HUES48 (cell line): ENCODE results near the gene AGBL5.
A peak's percentile ranks its signal among the peaks of the same experiment; 100 is the strongest.

Experiments used
- H3K27ac ChIP-seq: one replicate; pipeline ENCODE4 v1.7.0; 2013; ENCODE audit warnings: low read depth, low read length, inconsistent platforms
- H3K27me3 ChIP-seq: 2 replicates; pipeline ENCODE4 v1.6.1; 2013; ENCODE audit warnings: mild to moderate bottlenecking, low read length; ENCODE audit not compliant: control insufficient read depth, insufficient read depth
- H3K36me3 ChIP-seq: 2 replicates; pipeline ENCODE4 v1.6.1; 2013; ENCODE audit warnings: low read length; ENCODE audit not compliant: control insufficient read depth, insufficient read depth
- H3K4me1 ChIP-seq: 2 replicates; pipeline ENCODE4 v1.6.1; 2013; ENCODE audit warnings: mild to moderate bottlenecking, low read length; ENCODE audit not compliant: control insufficient read depth, insufficient read depth
- H3K4me3 ChIP-seq: 2 replicates; pipeline ENCODE4 v1.5.1; 2013; ENCODE audit warnings: mild to moderate bottlenecking, low read depth, low read length
- H3K9ac ChIP-seq: 2 replicates; pipeline ENCODE4 v1.6.1; 2013; ENCODE audit warnings: mild to moderate bottlenecking, low read depth, low read length, moderate library complexity
- H3K9me3 ChIP-seq: 2 replicates; pipeline ENCODE4 v1.6.1; 2013; ENCODE audit warnings: low read length; ENCODE audit not compliant: control insufficient read depth, insufficient read depth

The AGBL5 gene

DNA sequence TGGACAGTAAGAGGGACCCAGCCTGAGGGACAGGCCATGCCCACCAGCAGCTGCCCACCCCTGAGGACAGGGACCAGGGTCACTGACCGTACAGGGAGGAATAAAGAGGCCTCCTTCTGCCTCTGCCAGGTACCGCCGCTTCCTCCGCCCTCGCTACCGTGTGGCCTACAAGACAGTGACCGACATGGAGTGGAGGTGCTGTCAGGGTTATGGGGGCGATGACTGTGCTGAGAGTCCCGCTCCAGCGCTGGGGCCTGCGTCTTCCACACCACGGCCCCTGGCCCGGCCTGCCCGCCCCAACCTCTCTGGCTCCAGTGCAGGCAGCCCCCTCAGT is 29.1 kb downstream of the AGBL5 start:
- peaks cover 10% of the 10 kb centered on the region for H3K27me3 ChIP-seq
- no peak overlapping the region for H3K27ac ChIP-seq
- peaks cover 15% of the 10 kb centered on the region for H3K4me1 ChIP-seq
- no peaks in the 10 kb centered on the region for H3K36me3 ChIP-seq
- no peaks in the 10 kb centered on the region for H3K9me3 ChIP-seq
- H3K4me3 ChIP-seq, result no peak overlapping the region
- no peak overlapping the region for H3K9ac ChIP-seq

DNA sequence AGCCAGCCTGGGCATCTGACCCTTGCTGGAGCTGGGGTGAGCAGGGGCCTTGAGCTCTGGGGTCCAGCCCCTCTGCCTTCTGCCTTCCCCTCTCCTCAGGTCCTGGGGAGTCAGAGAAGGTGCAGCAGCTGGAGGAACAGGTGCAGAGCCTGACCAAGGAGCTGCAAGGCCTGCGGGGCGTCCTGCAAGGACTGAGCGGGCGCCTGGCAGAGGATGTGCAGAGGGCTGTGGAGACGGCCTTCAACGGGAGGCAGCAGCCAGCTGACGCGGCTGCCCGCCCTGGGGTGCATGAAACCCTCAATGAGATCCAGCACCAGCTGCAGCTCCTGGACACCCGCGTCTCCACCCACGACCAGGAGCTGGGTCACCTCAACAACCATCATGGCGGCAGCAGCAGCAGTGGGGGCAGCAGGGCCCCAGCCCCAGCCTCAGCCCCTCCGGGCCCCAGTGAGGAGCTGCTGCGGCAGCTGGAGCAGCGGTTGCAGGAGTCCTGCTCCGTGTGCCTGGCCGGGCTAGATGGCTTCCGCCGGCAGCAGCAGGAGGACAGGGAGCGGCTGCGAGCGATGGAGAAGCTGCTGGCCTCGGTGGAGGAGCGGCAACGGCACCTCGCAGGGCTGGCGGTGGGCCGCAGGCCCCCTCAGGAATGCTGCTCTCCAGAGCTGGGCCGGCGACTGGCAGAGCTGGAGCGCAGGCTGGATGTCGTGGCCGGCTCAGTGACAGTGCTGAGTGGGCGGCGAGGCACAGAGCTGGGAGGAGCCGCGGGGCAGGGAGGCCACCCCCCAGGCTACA is 30.7 kb downstream of the AGBL5 start:
- H3K36me3 ChIP-seq, result no peaks in the 10 kb centered on the region
- peaks cover 12% of the 10 kb centered on the region for H3K27me3 ChIP-seq
- no peak overlapping the region for H3K4me3 ChIP-seq
- no peak overlapping the region for H3K9ac ChIP-seq
- H3K9me3 ChIP-seq, result no peaks in the 10 kb centered on the region
- H3K4me1 ChIP-seq, result peaks cover 15% of the 10 kb centered on the region
- no peak overlapping the region for H3K27ac ChIP-seq

DNA sequence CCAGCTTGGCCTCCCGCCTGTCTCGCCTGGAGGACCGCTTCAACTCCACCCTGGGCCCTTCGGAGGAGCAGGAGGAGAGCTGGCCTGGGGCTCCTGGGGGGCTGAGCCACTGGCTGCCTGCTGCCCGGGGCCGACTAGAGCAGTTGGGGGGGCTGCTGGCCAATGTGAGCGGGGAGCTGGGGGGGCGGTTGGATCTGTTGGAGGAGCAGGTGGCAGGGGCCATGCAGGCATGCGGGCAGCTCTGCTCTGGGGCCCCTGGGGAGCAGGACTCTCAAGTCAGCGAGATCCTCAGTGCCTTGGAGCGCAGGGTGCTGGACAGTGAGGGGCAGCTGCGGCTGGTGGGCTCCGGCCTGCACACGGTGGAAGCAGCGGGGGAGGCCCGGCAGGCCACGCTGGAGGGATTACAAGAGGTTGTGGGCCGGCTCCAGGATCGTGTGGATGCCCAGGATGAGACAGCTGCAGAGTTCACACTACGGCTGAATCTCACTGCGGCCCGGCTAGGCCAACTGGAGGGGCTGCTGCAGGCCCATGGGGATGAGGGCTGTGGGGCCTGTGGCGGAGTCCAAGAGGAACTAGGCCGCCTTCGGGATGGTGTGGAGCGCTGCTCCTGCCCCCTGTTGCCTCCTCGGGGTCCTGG is 31.4 kb downstream of the AGBL5 start:
- H3K27ac ChIP-seq, result no peak overlapping the region
- H3K4me3 ChIP-seq, result no peak overlapping the region
- H3K4me1 ChIP-seq, result peaks cover 15% of the 10 kb centered on the region
- H3K36me3 ChIP-seq, result no peaks in the 10 kb centered on the region
- H3K27me3 ChIP-seq, result peaks cover 16% of the 10 kb centered on the region
- H3K9me3 ChIP-seq, result no peaks in the 10 kb centered on the region
- no peak overlapping the region for H3K9ac ChIP-seq

DNA sequence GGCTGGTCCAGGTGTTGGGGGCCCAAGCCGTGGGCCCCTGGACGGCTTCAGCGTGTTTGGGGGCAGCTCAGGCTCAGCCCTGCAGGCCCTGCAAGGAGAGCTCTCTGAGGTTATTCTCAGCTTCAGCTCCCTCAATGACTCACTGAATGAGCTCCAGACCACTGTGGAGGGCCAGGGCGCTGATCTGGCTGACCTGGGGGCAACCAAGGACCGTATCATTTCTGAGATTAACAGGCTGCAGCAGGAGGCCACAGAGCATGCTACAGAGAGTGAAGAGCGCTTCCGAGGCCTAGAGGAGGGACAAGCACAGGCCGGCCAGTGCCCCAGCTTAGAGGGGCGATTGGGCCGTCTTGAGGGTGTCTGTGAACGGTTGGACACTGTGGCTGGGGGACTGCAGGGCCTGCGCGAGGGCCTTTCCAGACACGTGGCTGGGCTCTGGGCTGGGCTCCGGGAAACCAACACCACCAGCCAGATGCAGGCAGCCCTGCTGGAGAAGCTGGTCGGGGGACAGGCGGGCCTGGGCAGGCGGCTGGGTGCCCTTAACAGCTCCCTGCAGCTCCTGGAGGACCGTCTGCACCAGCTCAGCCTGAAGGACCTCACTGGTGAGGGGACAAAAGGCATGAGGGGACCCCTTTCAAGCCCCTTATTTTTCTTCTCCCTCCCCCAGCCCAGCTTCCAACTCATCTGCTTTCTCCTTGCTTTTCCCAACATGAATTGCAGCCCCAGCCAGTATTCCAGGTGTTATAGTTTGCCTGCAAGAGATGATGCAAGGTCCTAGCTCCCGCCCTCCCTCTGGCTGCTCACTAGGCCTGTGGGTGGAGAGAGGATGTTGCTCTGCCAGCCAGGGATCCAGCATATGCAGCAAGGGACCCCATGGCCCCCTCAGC is 32.2 kb downstream of the AGBL5 start:
- H3K9ac ChIP-seq, result no peak overlapping the region
- peaks cover 11% of the 10 kb centered on the region for H3K4me1 ChIP-seq
- H3K4me3 ChIP-seq, result no peak overlapping the region
- H3K27me3 ChIP-seq, result peaks cover 16% of the 10 kb centered on the region
- H3K36me3 ChIP-seq, result no peaks in the 10 kb centered on the region
- H3K27ac ChIP-seq, result no peak overlapping the region
- no peaks in the 10 kb centered on the region for H3K9me3 ChIP-seq

DNA sequence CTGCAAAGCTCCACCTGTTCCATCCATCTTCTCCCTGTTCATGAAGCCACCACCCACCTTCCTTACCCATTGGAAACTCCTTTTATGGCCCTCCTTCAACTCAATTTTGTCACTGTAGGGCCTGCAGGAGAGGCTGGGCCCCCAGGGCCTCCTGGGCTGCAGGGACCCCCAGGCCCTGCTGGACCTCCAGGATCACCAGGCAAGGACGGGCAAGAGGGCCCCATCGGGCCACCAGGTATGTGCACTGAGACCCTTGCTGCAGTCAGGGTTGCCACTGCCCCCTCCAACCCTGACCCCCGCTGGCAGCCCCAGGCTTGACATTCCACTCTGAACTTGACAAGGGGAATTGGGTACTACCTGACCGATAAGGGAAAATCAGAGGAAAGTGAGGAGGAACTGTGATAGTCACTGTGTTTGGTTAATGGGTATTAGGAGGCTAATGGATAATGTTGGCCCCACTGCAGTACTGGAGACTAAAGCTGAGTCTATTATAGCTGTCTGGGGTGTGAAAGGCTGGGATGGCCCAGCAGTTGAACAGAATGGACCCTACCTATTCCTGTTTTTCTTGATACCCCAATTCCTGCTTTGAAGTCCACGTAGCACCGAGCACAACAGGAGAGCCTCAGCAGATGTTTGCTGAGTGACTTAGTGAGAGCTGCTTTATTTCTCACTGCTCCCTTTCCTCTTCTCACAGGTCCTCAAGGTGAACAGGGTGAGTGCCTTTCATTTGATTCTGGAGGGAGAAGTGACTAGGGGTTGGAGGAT is 33.0 kb downstream of the AGBL5 start:
- no peaks in the 10 kb centered on the region for H3K36me3 ChIP-seq
- H3K4me3 ChIP-seq, result no peak overlapping the region
- H3K27ac ChIP-seq, result no peak overlapping the region
- no peaks in the 10 kb centered on the region for H3K9me3 ChIP-seq
- peaks cover 8% of the 10 kb centered on the region; the same call in 1 of the 2 replicates for H3K4me1 ChIP-seq
- H3K27me3 ChIP-seq, result peaks cover 16% of the 10 kb centered on the region
- no peak overlapping the region for H3K9ac ChIP-seq

DNA sequence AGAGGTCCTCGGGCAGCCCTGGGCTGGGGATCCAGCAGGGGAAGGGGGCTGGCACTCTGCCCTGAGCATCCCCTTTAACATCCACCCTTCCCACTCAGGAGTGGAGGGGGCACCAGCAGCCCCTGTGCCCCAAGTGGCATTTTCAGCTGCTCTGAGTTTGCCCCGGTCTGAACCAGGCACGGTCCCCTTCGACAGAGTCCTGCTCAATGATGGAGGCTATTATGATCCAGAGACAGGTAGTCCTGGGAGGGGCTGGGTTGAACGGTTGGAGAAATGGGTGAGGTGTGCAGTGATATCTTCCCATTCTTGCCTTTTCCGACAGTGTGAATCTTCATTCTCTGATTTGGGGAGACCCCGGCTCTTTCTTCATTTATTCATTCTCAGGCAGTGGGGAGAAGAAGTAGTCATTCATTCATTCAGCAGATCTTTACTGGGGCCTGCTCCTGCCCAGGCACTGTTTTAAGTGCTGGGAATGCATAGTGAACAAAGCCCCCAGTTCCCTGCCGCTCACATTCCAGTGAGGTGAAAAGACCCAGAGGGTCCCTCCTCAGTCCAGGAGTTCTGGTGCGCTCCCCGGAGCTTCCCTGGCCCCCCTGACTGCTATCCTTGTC is 33.7 kb downstream of the AGBL5 start:
- H3K4me1 ChIP-seq, result peaks cover 8% of the 10 kb centered on the region; the same call in 1 of the 2 replicates
- no peaks in the 10 kb centered on the region for H3K36me3 ChIP-seq
- H3K4me3 ChIP-seq, result peak overlapping the region; percentile 76
- no peak overlapping the region for H3K9ac ChIP-seq
- no peak overlapping the region for H3K27ac ChIP-seq
- H3K27me3 ChIP-seq, result peaks cover 16% of the 10 kb centered on the region
- H3K9me3 ChIP-seq, result no peaks in the 10 kb centered on the region

DNA sequence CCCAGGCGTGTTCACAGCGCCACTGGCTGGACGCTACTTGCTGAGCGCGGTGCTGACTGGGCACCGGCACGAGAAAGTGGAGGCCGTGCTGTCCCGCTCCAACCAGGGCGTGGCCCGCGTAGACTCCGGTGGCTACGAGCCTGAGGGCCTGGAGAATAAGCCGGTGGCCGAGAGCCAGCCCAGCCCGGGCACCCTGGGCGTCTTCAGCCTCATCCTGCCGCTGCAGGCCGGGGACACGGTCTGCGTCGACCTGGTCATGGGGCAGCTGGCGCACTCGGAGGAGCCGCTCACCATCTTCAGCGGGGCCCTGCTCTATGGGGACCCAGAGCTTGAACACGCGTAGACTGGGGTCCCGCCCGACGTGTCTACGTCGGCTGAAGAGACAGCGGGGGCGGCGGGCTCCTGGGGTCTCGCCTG is 34.2 kb downstream of the AGBL5 start:
- Histone ChIP-seq H3K27me3 (peaks cover 16% of the 10 kb centered on the region), H3K4me1 (peaks cover 8% of the 10 kb centered on the region; the same call in 1 of the 2 replicates), H3K4me3 (peak overlapping the region; percentile 76), H3K9ac (peak overlapping the region; percentile 57; the same call in 1 of the 2 replicates), H3K9me3 (no peaks in the 10 kb centered on the region), H3K36me3 (no peaks in the 10 kb centered on the region), H3K27ac (no peak overlapping the region)

DNA sequence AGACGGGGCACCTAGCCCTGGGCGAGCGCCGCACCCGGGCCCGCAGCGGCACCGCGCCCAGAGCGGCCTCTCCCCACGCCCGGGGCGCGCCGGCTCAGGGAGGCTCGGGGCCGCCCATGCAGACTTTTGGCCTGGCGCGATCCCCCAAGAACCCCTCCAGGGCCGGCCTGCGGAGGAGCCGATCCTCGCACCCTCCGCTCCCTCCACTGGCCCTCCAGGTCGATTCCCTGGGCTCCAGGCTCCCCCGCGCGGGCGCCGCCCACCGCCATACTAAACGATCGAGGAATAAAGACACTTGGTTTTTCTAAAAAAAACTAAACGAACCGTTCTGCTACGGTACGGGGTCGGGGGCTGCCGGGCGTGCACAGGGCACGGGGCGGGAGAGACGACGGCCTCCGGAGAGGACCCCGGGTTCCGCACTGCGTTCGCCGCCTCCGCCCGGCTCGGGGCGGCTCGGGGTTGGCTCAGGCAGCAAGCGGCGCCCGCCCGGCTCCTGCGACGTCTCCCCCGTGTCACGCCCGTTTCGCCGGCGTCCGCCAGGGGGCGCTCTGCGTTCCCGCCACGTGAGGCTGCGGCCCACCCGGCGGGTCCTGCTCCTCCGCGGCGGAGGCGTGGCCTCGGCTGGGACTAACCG is 34.7 kb downstream of the AGBL5 start:
- peaks cover 8% of the 10 kb centered on the region; the same call in 1 of the 2 replicates for H3K4me1 ChIP-seq
- peak overlapping the region; percentile 76 for H3K4me3 ChIP-seq
- H3K36me3 ChIP-seq, result no peaks in the 10 kb centered on the region
- peaks cover 16% of the 10 kb centered on the region for H3K27me3 ChIP-seq
- H3K9ac ChIP-seq, result peak overlapping the region; percentile 57; the same call in 1 of the 2 replicates
- H3K9me3 ChIP-seq, result no peaks in the 10 kb centered on the region
- peak overlapping the region; percentile 75 for H3K27ac ChIP-seq

DNA sequence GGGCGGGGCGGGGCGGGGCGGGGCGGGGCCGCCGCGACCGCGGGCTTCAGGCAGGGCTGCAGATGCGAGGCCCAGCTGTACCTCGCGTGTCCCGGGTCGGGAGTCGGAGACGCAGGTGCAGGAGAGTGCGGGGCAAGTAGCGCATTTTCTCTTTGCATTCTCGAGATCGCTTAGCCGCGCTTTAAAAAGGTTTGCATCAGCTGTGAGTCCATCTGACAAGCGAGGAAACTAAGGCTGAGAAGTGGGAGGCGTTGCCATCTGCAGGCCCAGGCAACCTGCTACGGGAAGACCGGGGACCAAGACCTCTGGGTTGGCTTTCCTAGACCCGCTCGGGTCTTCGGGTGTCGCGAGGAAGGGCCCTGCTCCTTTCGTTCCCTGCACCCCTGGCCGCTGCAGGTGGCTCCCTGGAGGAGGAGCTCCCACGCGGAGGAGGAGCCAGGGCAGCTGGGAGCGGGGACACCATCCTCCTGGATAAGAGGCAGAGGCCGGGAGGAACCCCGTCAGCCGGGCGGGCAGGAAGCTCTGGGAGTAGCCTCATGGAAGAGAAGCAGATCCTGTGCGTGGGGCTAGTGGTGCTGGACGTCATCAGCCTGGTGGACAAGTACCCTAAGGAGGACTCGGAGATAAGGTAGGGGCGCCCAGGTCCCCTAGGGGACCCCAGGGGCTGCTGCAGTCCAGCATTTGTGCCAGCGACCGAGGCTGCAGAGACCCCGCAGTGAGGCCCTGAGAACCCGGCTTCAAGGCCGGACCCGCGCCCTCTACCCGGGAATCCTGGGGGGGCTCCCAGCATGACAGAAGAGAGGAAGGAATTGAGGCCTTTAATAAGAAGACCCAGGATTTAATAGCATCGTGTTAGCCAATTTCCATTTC is 35.5 kb downstream of the AGBL5 start, which contains the start of gene KHK:
KHK (plus strand) TSS at position 49 of the 870 bp plus-strand sequence; CDS start at position 537, 488 bp downstream.
- Histone ChIP-seq H3K4me3 (peak within 1 kb of the TSS; percentile 76), H3K27ac (peak within 1 kb of the TSS; percentile 75), H3K9me3 (no peaks in the 10 kb centered on the region), H3K4me1 (0 out of 2 replicates have a peak, but pooled peaks cover 5% of the 10 kb centered on the region), H3K9ac (peak within 1 kb of the TSS; percentile 57; the same call in 1 of the 2 replicates), H3K27me3 (peaks cover 16% of the 10 kb centered on the region), H3K36me3 (no peaks in the 10 kb centered on the region)
